ENCODE results near the gene CHCHD3. TPM values are rescaled to one million over a fixed set of nuclear protein-coding genes. Genes with fewer than 3 reads are reported as not detected.

CHCHD3 gene
- total and polyA plus RNA-seq, 2 of the 4 experiments (the other 2 are of a cell fraction): 56.9 to 141 TPM

DNA sequence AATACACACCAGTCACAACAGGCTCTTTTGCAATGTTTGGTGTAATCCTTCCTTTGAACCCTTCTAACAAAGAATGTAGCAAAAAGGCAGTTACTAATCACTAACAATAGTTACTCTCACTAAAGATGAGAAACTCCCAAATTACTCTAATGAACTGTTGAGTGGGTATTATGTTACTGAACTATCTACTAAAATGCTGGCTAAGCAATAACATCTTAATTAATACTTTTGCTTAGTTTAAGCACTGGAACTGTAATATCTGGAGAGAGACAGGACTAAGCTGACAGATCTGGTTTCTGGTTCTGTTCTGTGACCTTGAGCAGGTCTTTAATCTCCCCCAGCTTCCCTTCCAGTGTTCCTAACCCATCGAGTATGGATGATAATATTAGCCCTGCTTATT, 241.7 kb downstream of the CHCHD3 start:
- H2AK9ac ChIP-seq (replicated peaks; ENCODE audit: low read depth, low read length, poor library complexity): no peak overlapping the region
- no CpG with 5 or more reads among the region's 1 CpG for WGBS, 2 experiments (ENCODE audit: extremely low coverage in 2 of 2, insufficient read length in 1 of 2)
- dilution Hi-C loops (cut with HindIII; ENCODE audit: low sequenced_read_pairs, unreplicated experiment) (no loop called here), intact Hi-C loops (cut with micrococcal nuclease) (no loop called here), in situ Hi-C loops (cut with MboI; ENCODE audit: low sequenced_read_pairs) (no loop called here)
- H2AK5ac ChIP-seq (ENCODE audit: low read depth, low read length): no peak overlapping the region
- TF ChIP-seq MAFK (IDR thresholded peaks at IDR 0.05; ENCODE audit: low read depth, low read length) (peak; percentile 73), CEBPB (IDR thresholded peaks at IDR 0.05; ENCODE audit: low read depth, low read length) (no peak)
- no peak overlapping the region for H3K9ac ChIP-seq (ENCODE audit: low read depth, low read length)
- BruUV-seq (replicated peaks): no TSS peak
- H4K5ac ChIP-seq (ENCODE audit: low read depth, low read length): no peak overlapping the region
- POLR2A ChIA-PET (ENCODE audit: unreplicated experiment): no interaction called here
- no peak overlapping the region for H3K18ac ChIP-seq (ENCODE audit: low read depth, low read length)
- H3K27me3 ChIP-seq (ENCODE audit: control insufficient read depth, insufficient read depth, low read length): no peaks in the 10 kb centered on the region
- peaks cover 0 to 7% of the 10 kb centered on the region in 2 experiments; a peak in 2 of 4 replicates for H3K79me1 ChIP-seq (ENCODE audit: low read depth in 1 of 2, low read length in 2 of 2)
- no peak overlapping the region for H3K4ac ChIP-seq (ENCODE audit: low read depth, low read length)
- H2BK5ac ChIP-seq (ENCODE audit: low read depth, low read length, poor library complexity, severe bottlenecking): no peak overlapping the region
- H3K36me3 ChIP-seq (ENCODE audit: control insufficient read depth, insufficient read depth, low read length): 0 out of 2 replicates have a peak, but pooled peaks cover 1% of the 10 kb centered on the region
- H3K4me2 ChIP-seq (ENCODE audit: low read depth, low read length): no peak overlapping the region
- ATAC-seq (ENCODE audit: low read depth) (no peak), DNase-seq (no peak)
- no peak overlapping the region for H3K14ac ChIP-seq (replicated peaks; ENCODE audit: low read depth, low read length)
- H3K56ac ChIP-seq (ENCODE audit: extremely low read depth, insufficient read depth, low read length): no peak overlapping the region
- H4K8ac ChIP-seq (ENCODE audit: low read depth in 2 of 2, low read length in 2 of 2): no peak overlapping the region
- CTCF ChIA-PET: no interaction called here
- H3K9me1 ChIP-seq (ENCODE audit: insufficient read depth, low read length): no peaks in the 10 kb centered on the region
- H3K23ac ChIP-seq (ENCODE audit: low read depth, low read length): no peak overlapping the region
- no peak overlapping the region for H4K91ac ChIP-seq (ENCODE audit: insufficient read depth, low read depth, low read length)
- no peak overlapping the region for H2BK120ac ChIP-seq (ENCODE audit: low read depth, low read length)
- no peak overlapping the region for H2BK15ac ChIP-seq (ENCODE audit: low read depth, low read length)
- no peaks in the 10 kb centered on the region for H3K4me1 ChIP-seq (ENCODE audit: control insufficient read depth, insufficient read depth, low read length)
- no peak overlapping the region for H3K4me3 ChIP-seq (ENCODE audit: insufficient read depth, low read depth, low read length)
- H4K20me1 ChIP-seq (ENCODE audit: insufficient read depth, low read length): no peaks in the 10 kb centered on the region
- H2BK20ac ChIP-seq (ENCODE audit: low read depth, low read length): no peak overlapping the region
- H3K9me3 ChIP-seq (ENCODE audit: control insufficient read depth, insufficient read depth, low read length): no peaks in the 10 kb centered on the region
- H2AFZ ChIP-seq (replicated peaks; ENCODE audit: low read length, poor library complexity): no peak overlapping the region
- no peak overlapping the region for H3K27ac ChIP-seq (ENCODE audit: insufficient read depth, low read length)
